Measurements from ENCODE around the gene RBMS3.

The RBMS3 gene

GRCh38 chr3:29912600-29913288, 631.9 kb downstream of the RBMS3 start:
- in situ Hi-C loops (cut with HindIII; ENCODE audit: low sequenced_read_pairs) = no loop called here

GRCh38 chr3:29914861-29915524, 634.1 kb downstream of the RBMS3 start:
- in situ Hi-C loops (cut with HindIII; ENCODE audit: low sequenced_read_pairs) = no loop called here

GRCh38 chr3:29919571-29919970, 638.7 kb downstream of the RBMS3 start:
- in situ Hi-C loops (cut with HindIII; ENCODE audit: low sequenced_read_pairs) = no loop called here

- in situ Hi-C loops (cut with HindIII; ENCODE audit: low sequenced_read_pairs) = no loop called here
Observed at GRCh38 chr3:29922992-29923746, 642.3 kb downstream of the RBMS3 start.

GRCh38 chr3:29924783-29925561, 644.1 kb downstream of the RBMS3 start:
- in situ Hi-C loops (cut with HindIII; ENCODE audit: low sequenced_read_pairs) = no loop called here

- in situ Hi-C loops (cut with HindIII; ENCODE audit: low sequenced_read_pairs) = no loop called here
Observed at GRCh38 chr3:29926378-29926777, 645.5 kb downstream of the RBMS3 start.

- in situ Hi-C loops (cut with HindIII; ENCODE audit: low sequenced_read_pairs) = no loop called here
Observed at GRCh38 chr3:29932696-29933325, 651.9 kb downstream of the RBMS3 start.

GRCh38 chr3:29933802-29934490, 653.1 kb downstream of the RBMS3 start:
- in situ Hi-C loops (cut with HindIII; ENCODE audit: low sequenced_read_pairs) = no loop called here

GRCh38 chr3:29934751-29935150, 653.9 kb downstream of the RBMS3 start:
- in situ Hi-C loops (cut with HindIII; ENCODE audit: low sequenced_read_pairs) = no loop called here

GRCh38 chr3:29936054-29936453, 655.2 kb downstream of the RBMS3 start:
- in situ Hi-C loops (cut with HindIII; ENCODE audit: low sequenced_read_pairs) = no loop called here

- in situ Hi-C loops (cut with HindIII; ENCODE audit: low sequenced_read_pairs) = no loop called here
Observed at GRCh38 chr3:29936766-29937165, 655.9 kb downstream of the RBMS3 start.

GRCh38 chr3:29937185-29937584, 656.3 kb downstream of the RBMS3 start:
- in situ Hi-C loops (cut with HindIII; ENCODE audit: low sequenced_read_pairs) = no loop called here

GRCh38 chr3:29940759-29941323, 660.0 kb downstream of the RBMS3 start:
- in situ Hi-C loops (cut with HindIII; ENCODE audit: low sequenced_read_pairs) = no loop called here

GRCh38 chr3:29942297-29942696, 661.4 kb downstream of the RBMS3 start:
- in situ Hi-C loops (cut with HindIII; ENCODE audit: low sequenced_read_pairs) = no loop called here

- in situ Hi-C loops (cut with HindIII; ENCODE audit: low sequenced_read_pairs) = no loop called here
Observed at GRCh38 chr3:29949131-29949530, 668.3 kb downstream of the RBMS3 start.

- in situ Hi-C loops (cut with HindIII; ENCODE audit: low sequenced_read_pairs) = no loop called here
Observed at GRCh38 chr3:29949940-29950616, 669.2 kb downstream of the RBMS3 start.

GRCh38 chr3:29952431-29952830, 671.6 kb downstream of the RBMS3 start:
- in situ Hi-C loops (cut with HindIII; ENCODE audit: low sequenced_read_pairs) = no loop called here

- in situ Hi-C loops (cut with HindIII; ENCODE audit: low sequenced_read_pairs) = no loop called here
Observed at GRCh38 chr3:29955413-29955812, 674.5 kb downstream of the RBMS3 start.

- in situ Hi-C loops (cut with HindIII; ENCODE audit: low sequenced_read_pairs) = no loop called here
Observed at GRCh38 chr3:29958816-29959215, 677.9 kb downstream of the RBMS3 start.
